Measurements from ENCODE around the gene BAD. TPM values are rescaled to one million over a fixed set of nuclear protein-coding genes. Genes with fewer than 3 reads are reported as not detected.
A peak's percentile ranks its signal among the peaks of the same experiment; 100 is the strongest.

Gene BAD
- total and polyA plus RNA-seq, 2 donors = 64.1 to 65.8 TPM

- Histone ChIP-seq H3K9me3 (ENCODE audit: control insufficient read depth in 2 of 2, insufficient read depth in 1 of 2, low read length in 1 of 2) (peaks cover 0 to 1% of the 10 kb centered on the region in 2 donors), H3K27me3 (ENCODE audit: control insufficient read depth in 2 of 2, insufficient read depth in 1 of 2, low read length in 1 of 2) (no peaks in the 10 kb centered on the region), H3K27ac (ENCODE audit: low read depth in 1 of 2, low read length in 1 of 2) (no peak overlapping the region), H3K36me3 (ENCODE audit: control insufficient read depth in 2 of 2, insufficient read depth in 2 of 2, low read length in 1 of 2) (peaks cover 41 to 49% of the 10 kb centered on the region in 2 donors), H3K4me3 (ENCODE audit: low read length in 2 of 2) (no peak overlapping the region), H3K4me1 (ENCODE audit: control insufficient read depth in 2 of 2, insufficient read depth in 2 of 2, low read length in 2 of 2) (no peaks in the 10 kb centered on the region)
- 96% methylated on average over 32 of the region's 32 CpGs for WGBS
- no peak for DNase-seq (ENCODE audit: low read depth in 6 of 9, low spot score in 9 of 9)
Observed at GRCh38 chr11:64258946-64259532, 25.4 kb downstream of the BAD start.

- 95% methylated on average over 24 of the region's 24 CpGs for WGBS
- no peak for DNase-seq (ENCODE audit: low read depth in 6 of 9, low spot score in 9 of 9)
- Histone ChIP-seq H3K36me3 (ENCODE audit: control insufficient read depth in 2 of 2, insufficient read depth in 2 of 2, low read length in 1 of 2) (peaks cover 41 to 49% of the 10 kb centered on the region in 2 donors), H3K9me3 (ENCODE audit: control insufficient read depth in 2 of 2, insufficient read depth in 1 of 2, low read length in 1 of 2) (peaks cover 0 to 1% of the 10 kb centered on the region in 2 donors), H3K27ac (ENCODE audit: low read depth in 1 of 2, low read length in 1 of 2) (no peak overlapping the region), H3K4me1 (ENCODE audit: control insufficient read depth in 2 of 2, insufficient read depth in 2 of 2, low read length in 2 of 2) (no peaks in the 10 kb centered on the region), H3K27me3 (ENCODE audit: control insufficient read depth in 2 of 2, insufficient read depth in 1 of 2, low read length in 1 of 2) (no peaks in the 10 kb centered on the region), H3K4me3 (ENCODE audit: low read length in 2 of 2) (no peak overlapping the region)
Observed at GRCh38 chr11:64258356-64258755, 26.1 kb downstream of the BAD start.

GRCh38 chr11:64256300-64256699 is 28.2 kb downstream of the BAD start:
- WGBS = 94% methylated on average over 15 of the region's 15 CpGs
- Histone ChIP-seq H3K9me3 (ENCODE audit: control insufficient read depth in 2 of 2, insufficient read depth in 1 of 2, low read length in 1 of 2) (peaks cover 0 to 1% of the 10 kb centered on the region in 2 donors), H3K27ac (ENCODE audit: low read depth in 1 of 2, low read length in 1 of 2) (no peak overlapping the region), H3K36me3 (ENCODE audit: control insufficient read depth in 2 of 2, insufficient read depth in 2 of 2, low read length in 1 of 2) (peaks cover 30 to 38% of the 10 kb centered on the region in 2 donors), H3K4me1 (ENCODE audit: control insufficient read depth in 2 of 2, insufficient read depth in 2 of 2, low read length in 2 of 2) (peaks cover 4 to 15% of the 10 kb centered on the region in 2 donors), H3K27me3 (ENCODE audit: control insufficient read depth in 2 of 2, insufficient read depth in 1 of 2, low read length in 1 of 2) (peaks cover 0 to 4% of the 10 kb centered on the region in 2 donors), H3K4me3 (ENCODE audit: low read length in 2 of 2) (no peak overlapping the region)
- no peak for DNase-seq (ENCODE audit: low read depth in 6 of 9, low spot score in 9 of 9)

GRCh38 chr11:64255135-64256128 is 29.0 kb downstream of the BAD start:
- Histone ChIP-seq H3K4me3 (ENCODE audit: low read length in 2 of 2) (no peak overlapping the region), H3K27me3 (ENCODE audit: control insufficient read depth in 2 of 2, insufficient read depth in 1 of 2, low read length in 1 of 2) (peaks cover 0 to 12% of the 10 kb centered on the region in 2 donors), H3K36me3 (ENCODE audit: control insufficient read depth in 2 of 2, insufficient read depth in 2 of 2, low read length in 1 of 2) (peaks cover 30 to 35% of the 10 kb centered on the region in 2 donors), H3K9me3 (ENCODE audit: control insufficient read depth in 2 of 2, insufficient read depth in 1 of 2, low read length in 1 of 2) (peaks cover 1 to 4% of the 10 kb centered on the region in 2 donors), H3K27ac (ENCODE audit: low read depth in 1 of 2, low read length in 1 of 2) (no peak overlapping the region), H3K4me1 (ENCODE audit: control insufficient read depth in 2 of 2, insufficient read depth in 2 of 2, low read length in 2 of 2) (peaks cover 10 to 23% of the 10 kb centered on the region in 2 donors)
- no peak for DNase-seq (ENCODE audit: low read depth in 6 of 9, low spot score in 9 of 9)
- 97% methylated on average over 35 of the region's 35 CpGs for WGBS

- Histone ChIP-seq H3K27me3 (ENCODE audit: control insufficient read depth in 2 of 2, insufficient read depth in 1 of 2, low read length in 1 of 2) (peaks cover 0 to 16% of the 10 kb centered on the region in 2 donors), H3K27ac (ENCODE audit: low read depth in 1 of 2, low read length in 1 of 2) (no peak overlapping the region), H3K4me1 (ENCODE audit: control insufficient read depth in 2 of 2, insufficient read depth in 2 of 2, low read length in 2 of 2) (peaks cover 12 to 34% of the 10 kb centered on the region in 2 donors), H3K36me3 (ENCODE audit: control insufficient read depth in 2 of 2, insufficient read depth in 2 of 2, low read length in 1 of 2) (peaks cover 25 to 32% of the 10 kb centered on the region in 2 donors), H3K4me3 (ENCODE audit: low read length in 2 of 2) (no peak overlapping the region), H3K9me3 (ENCODE audit: control insufficient read depth in 2 of 2, insufficient read depth in 1 of 2, low read length in 1 of 2) (peaks cover 0 to 8% of the 10 kb centered on the region in 2 donors)
- DNase-seq (ENCODE audit: low read depth in 6 of 9, low spot score in 9 of 9) = no peak
- WGBS = 98% methylated on average over 7 of the region's 7 CpGs
Observed at GRCh38 chr11:64254326-64254725, 30.1 kb downstream of the BAD start.

GRCh38 chr11:64253481-64253880 is 31.0 kb downstream of the BAD start:
- no peak overlapping the region for H3K4me3 ChIP-seq (ENCODE audit: low read length in 2 of 2)
- H3K27me3 ChIP-seq (ENCODE audit: control insufficient read depth in 2 of 2, insufficient read depth in 1 of 2, low read length in 1 of 2) = peaks cover 0 to 18% of the 10 kb centered on the region in 2 donors
- no peak overlapping the region for H3K27ac ChIP-seq (ENCODE audit: low read depth in 1 of 2, low read length in 1 of 2)
- H3K36me3 ChIP-seq (ENCODE audit: control insufficient read depth in 2 of 2, insufficient read depth in 2 of 2, low read length in 1 of 2) = peaks cover 17 to 26% of the 10 kb centered on the region in 2 donors
- H3K9me3 ChIP-seq (ENCODE audit: control insufficient read depth in 2 of 2, insufficient read depth in 1 of 2, low read length in 1 of 2) = peaks cover 0 to 8% of the 10 kb centered on the region in 2 donors
- DNase-seq (ENCODE audit: low read depth in 6 of 9, low spot score in 9 of 9) = no peak
- peaks cover 12 to 37% of the 10 kb centered on the region in 2 donors for H3K4me1 ChIP-seq (ENCODE audit: control insufficient read depth in 2 of 2, insufficient read depth in 2 of 2, low read length in 2 of 2)
- whole genome bisulfite sequencing = 90% methylated on average over 5 of the region's 5 CpGs

GRCh38 chr11:64253043-64253442 is 31.4 kb downstream of the BAD start:
- peaks cover 2 to 22% of the 10 kb centered on the region in 2 donors for H3K27me3 ChIP-seq (ENCODE audit: control insufficient read depth in 2 of 2, insufficient read depth in 1 of 2, low read length in 1 of 2)
- no peak overlapping the region for H3K27ac ChIP-seq (ENCODE audit: low read depth in 1 of 2, low read length in 1 of 2)
- H3K36me3 ChIP-seq (ENCODE audit: control insufficient read depth in 2 of 2, insufficient read depth in 2 of 2, low read length in 1 of 2) = peaks cover 16 to 23% of the 10 kb centered on the region in 2 donors
- 87% methylated on average over 8 of the region's 8 CpGs for WGBS
- H3K4me1 ChIP-seq (ENCODE audit: control insufficient read depth in 2 of 2, insufficient read depth in 2 of 2, low read length in 2 of 2) = peaks cover 12 to 37% of the 10 kb centered on the region in 2 donors
- DNase-seq (ENCODE audit: low read depth in 6 of 9, low spot score in 9 of 9) = no peak
- H3K9me3 ChIP-seq (ENCODE audit: control insufficient read depth in 2 of 2, insufficient read depth in 1 of 2, low read length in 1 of 2) = peaks cover 0 to 8% of the 10 kb centered on the region in 2 donors
- no peak overlapping the region for H3K4me3 ChIP-seq (ENCODE audit: low read length in 2 of 2)

- Histone ChIP-seq H3K27me3 (ENCODE audit: control insufficient read depth in 2 of 2, insufficient read depth in 1 of 2, low read length in 1 of 2) (peaks cover 4 to 30% of the 10 kb centered on the region in 2 donors), H3K36me3 (ENCODE audit: control insufficient read depth in 2 of 2, insufficient read depth in 2 of 2, low read length in 1 of 2) (peaks cover 16 to 23% of the 10 kb centered on the region in 2 donors), H3K4me3 (ENCODE audit: low read length in 2 of 2) (peak overlapping the region; percentile 52 to 77), H3K4me1 (ENCODE audit: control insufficient read depth in 2 of 2, insufficient read depth in 2 of 2, low read length in 2 of 2) (peaks cover 17 to 43% of the 10 kb centered on the region in 2 donors), H3K27ac (ENCODE audit: low read depth in 1 of 2, low read length in 1 of 2) (no peak overlapping the region), H3K9me3 (ENCODE audit: control insufficient read depth in 2 of 2, insufficient read depth in 1 of 2, low read length in 1 of 2) (peaks cover 0 to 8% of the 10 kb centered on the region in 2 donors)
- 8% methylated on average over 23 of the region's 23 CpGs for WGBS
- peak in 2 of 9 donors; percentile 43 to 44 for DNase-seq (ENCODE audit: low read depth in 6 of 9, low spot score in 9 of 9)
Observed at GRCh38 chr11:64252003-64252872, 32.2 kb downstream of the BAD start.

Measured in thymus (tissue), 11 donors.